Measurements from ENCODE around the gene ARPC3. TPM values are rescaled to one million over a fixed set of nuclear protein-coding genes. Genes with fewer than 3 reads are reported as not detected.
A peak's percentile ranks its signal among the peaks of the same experiment; 100 is the strongest.

The ARPC3 gene
- total and polyA plus RNA-seq, 9 of the 15 experiments (the other 6 are each of a cell fraction or from before 2014, with no cell fraction given) = 74.2 to 575 (median 345) TPM

- TF ChIP-seq, protein P1, sequence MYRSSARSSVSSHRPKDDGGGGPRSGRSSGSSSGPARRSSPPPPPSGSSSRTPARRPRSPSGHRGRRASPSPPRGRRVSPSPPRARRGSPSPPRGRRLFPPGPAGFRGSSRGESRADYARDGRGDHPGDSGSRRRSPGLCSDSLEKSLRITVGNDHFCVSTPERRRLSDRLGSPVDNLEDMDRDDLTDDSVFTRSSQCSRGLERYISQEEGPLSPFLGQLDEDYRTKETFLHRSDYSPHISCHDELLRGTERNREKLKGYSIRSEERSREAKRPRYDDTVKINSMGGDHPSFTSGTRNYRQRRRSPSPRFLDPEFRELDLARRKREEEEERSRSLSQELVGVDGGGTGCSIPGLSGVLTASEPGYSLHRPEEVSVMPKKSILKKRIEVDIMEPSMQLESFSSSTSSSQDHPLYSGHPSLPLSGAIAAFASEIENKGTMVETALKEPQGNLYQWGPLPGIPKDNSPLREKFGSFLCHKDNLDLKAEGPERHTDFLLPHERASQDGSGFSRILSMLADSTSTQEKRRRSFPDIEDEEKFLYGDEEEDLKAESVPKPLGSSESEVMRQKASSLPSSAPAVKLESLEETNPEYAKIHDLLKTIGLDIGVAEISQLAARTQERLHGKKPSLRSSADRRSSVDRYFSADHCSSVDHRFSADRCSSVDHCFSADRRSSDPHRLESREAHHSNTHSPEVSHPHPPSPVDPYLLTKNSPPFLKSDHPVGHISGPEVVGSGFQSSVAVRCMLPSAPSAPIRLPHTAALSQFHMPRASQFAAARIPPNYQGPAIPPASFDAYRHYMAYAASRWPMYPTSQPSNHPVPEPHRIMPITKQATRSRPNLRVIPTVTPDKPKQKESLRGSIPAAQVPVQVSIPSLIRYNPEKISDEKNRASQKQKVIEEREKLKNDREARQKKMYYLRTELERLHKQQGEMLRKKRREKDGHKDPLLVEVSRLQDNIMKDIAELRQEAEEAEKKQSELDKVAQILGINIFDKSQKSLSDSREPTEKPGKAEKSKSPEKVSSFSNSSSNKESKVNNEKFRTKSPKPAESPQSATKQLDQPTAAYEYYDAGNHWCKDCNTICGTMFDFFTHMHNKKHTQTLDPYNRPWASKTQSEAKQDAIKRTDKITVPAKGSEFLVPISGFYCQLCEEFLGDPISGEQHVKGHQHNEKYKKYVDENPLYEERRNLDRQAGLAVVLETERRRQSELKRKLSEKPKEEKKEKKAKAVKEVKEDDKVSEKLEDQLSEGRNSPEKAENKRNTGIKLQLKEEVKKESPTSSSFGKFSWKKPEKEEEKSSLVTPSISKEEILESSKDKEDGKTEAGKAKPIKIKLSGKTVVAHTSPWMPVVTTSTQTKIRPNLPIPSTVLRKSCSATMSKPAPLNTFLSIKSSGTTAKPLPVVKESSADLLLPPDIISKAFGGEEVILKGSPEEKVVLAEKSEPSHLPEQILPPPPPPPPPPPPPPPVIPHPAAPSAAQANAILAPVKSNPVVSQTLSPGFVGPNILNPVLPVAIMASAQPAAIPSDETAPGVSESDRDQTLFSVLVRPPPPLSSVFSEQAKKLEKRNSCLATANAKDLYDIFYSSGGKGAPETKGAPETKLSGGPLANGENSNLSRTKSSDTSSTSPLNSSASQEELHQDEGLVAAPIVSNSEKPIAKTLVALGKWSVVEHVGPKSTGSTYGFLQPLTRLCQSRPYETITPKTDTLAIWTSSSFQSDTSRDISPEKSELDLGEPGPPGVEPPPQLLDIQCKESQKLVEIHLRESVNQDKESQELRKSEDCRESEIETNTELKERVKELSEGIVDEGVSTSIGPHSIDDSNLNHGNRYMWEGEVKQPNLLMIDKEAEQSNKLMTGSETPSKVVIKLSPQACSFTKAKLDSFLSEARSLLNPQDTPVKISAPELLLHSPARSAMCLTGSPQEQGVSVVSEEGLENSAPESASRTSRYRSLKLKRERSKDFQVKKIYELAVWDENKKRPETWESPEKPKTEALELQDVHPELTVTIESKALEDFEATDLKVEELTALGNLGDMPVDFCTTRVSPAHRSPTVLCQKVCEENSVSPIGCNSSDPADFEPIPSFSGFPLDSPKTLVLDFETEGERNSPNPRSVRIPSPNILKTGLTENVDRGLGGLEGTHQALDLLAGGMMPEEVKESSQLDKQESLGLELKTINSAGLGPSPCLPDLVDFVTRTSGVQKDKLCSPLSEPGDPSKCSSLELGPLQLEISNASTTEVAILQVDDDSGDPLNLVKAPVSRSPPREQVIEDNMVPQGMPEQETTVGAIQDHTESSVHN (IDR thresholded peaks at IDR 0.05; ENCODE audit: borderline replicate concordance in 1 of 2, low read depth in 1 of 2) = no peak
- no peak for TF ChIP-seq NUFIP1 (IDR thresholded peaks at IDR 0.05; ENCODE audit: partially characterized antibody)
- TF ChIP-seq POLR2AphosphoS5 (IDR thresholded peaks at IDR 0.05; ENCODE audit: control insufficient read depth, insufficient read depth, low read depth, low read length) = peak; percentile 80; the same call in 1 of the 2 replicates
- no peak for TF ChIP-seq MYNN (IDR thresholded peaks at IDR 0.05)
- no peak for TF ChIP-seq MYNN (CRISPR knock-in tag; IDR thresholded peaks at IDR 0.05)
- TF ChIP-seq, protein P2, sequence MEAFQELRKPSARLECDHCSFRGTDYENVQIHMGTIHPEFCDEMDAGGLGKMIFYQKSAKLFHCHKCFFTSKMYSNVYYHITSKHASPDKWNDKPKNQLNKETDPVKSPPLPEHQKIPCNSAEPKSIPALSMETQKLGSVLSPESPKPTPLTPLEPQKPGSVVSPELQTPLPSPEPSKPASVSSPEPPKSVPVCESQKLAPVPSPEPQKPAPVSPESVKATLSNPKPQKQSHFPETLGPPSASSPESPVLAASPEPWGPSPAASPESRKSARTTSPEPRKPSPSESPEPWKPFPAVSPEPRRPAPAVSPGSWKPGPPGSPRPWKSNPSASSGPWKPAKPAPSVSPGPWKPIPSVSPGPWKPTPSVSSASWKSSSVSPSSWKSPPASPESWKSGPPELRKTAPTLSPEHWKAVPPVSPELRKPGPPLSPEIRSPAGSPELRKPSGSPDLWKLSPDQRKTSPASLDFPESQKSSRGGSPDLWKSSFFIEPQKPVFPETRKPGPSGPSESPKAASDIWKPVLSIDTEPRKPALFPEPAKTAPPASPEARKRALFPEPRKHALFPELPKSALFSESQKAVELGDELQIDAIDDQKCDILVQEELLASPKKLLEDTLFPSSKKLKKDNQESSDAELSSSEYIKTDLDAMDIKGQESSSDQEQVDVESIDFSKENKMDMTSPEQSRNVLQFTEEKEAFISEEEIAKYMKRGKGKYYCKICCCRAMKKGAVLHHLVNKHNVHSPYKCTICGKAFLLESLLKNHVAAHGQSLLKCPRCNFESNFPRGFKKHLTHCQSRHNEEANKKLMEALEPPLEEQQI (IDR thresholded peaks at IDR 0.05) = no peak
- TF ChIP-seq ZNF174 (CRISPR knock-in tag; IDR thresholded peaks at IDR 0.05) = no peak
- no peak for TF ChIP-seq CGGBP1 (CRISPR knock-in tag; IDR thresholded peaks at IDR 0.05)
- peak; percentile 1; the same call in 1 of the 2 replicates for TF ChIP-seq ZNF431 (CRISPR knock-in tag; IDR thresholded peaks at IDR 0.05)
- TF ChIP-seq ZBTB7A (IDR thresholded peaks at IDR 0.05; ENCODE audit: borderline replicate concordance, control insufficient read depth, low read depth, low read length) = peak; percentile 25; the same call in 1 of the 2 replicates
- TF ChIP-seq ELK1 (CRISPR knock-in tag; IDR thresholded peaks at IDR 0.05) = no peak
- peak in 1 of 2 experiments; percentile 18; a peak in 1 of 4 replicates for TF ChIP-seq KDM4B (IDR thresholded peaks at IDR 0.05; ENCODE audit: borderline replicate concordance in 2 of 2, low read depth in 1 of 2)
- no peak for TF ChIP-seq GTF2A2 (tag; IDR thresholded peaks at IDR 0.05)
Measured at GRCh38 chr12:110468214-110469048, 18.3 kb upstream of the ARPC3 start, which contains the start of the genes FAM216A and GPN3 (continued).
